ENCODE data around the gene MS4A18.

- no peak for TF ChIP-seq CTCF (IDR thresholded peaks at IDR 0.05; ENCODE audit: extremely low read depth in 1 of 2, insufficient read depth in 1 of 2, low read depth in 1 of 2, low read length in 2 of 2)
- TF ChIP-seq POLR2A (IDR thresholded peaks at IDR 0.05; ENCODE audit: low read depth, low read length): no peak
- TF ChIP-seq POLR2AphosphoS5 (IDR thresholded peaks at IDR 0.05; ENCODE audit: insufficient read depth, low read depth, low read length): no peak
- TF ChIP-seq EZH2 (IDR thresholded peaks at IDR 0.05; ENCODE audit: borderline replicate concordance, low read depth, low read length, severe bottlenecking): no peak
Measured at GRCh38 chr11:60761436-60762190, 37.1 kb downstream of the MS4A18 start.

Data from endothelial cell of umbilical vein (primary cell).